ENCODE data around the gene ANKRD18A. TPM values are rescaled to one million over a fixed set of nuclear protein-coding genes. Genes with fewer than 3 reads are reported as not detected.

The ANKRD18A gene
- 8.0 to 14.8 TPM (median 13.1 TPM) in 5 replicates for total RNA-seq (2022; extraction: Qiagen RNA extraction)

DNA sequence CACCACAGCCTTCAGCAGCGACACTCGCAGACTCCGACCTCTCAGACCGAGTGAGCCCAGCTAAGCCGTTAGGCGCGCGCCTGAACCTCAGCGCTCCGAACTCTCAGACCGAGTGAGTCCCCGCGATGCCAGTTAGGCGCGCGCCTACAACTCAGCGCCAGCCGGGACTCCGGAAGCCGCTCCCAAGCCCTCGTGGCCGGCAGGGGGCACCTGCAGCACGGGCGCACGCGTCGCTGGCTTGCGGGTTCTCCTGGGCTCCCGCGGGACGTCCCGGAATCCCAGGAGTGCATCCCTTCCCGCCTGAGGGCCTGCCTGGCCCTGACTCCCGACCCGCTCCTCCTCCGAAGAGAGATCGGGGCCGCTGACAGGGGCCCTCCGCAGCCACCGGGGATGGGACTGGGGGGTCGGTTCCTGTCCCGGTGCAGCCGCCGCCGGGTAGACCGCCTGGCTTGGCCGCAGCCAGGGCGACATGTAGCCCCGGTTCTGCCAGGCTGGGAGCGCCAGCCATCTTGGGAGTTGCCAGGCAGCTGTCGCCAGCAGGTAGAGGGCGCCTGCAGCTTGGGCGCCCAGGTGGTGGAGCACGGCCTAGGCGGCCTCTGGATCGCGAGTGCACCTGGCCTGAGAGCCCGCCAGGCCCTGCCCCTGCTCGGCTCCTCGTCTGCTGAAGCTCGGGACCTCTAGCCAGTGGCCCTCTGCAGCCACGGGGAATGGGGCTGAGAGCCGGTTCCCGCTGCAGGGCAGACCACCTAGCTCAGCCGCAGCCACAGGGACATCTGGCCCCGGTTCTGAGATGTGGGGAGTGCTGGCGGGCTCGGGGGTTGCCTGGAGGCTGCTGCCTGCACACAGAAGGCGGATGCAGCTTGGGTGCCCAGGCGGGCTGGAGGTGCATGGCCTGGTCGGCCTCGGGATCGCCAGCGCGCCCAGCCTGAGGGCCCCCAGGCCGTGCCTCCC lies at the start of gene ANKRD18A:
TSS of gene ANKRD18A (minus strand) at position 114 of the 951 bp plus-strand sequence. CDS start 311 bp downstream, outside the sequence.

Other genes starting within 250 kb of the ANKRD18A start
- 48.3 to 53.7 TPM (median 48.6 TPM) in 5 replicates for gene ALDH1B1, start 227.9 kb downstream of the ANKRD18A start, total RNA-seq (2022; extraction: Qiagen RNA extraction)
- 1.5 to 2.7 TPM (median 2.6 TPM) in 5 replicates for gene IGFBPL1, start 196.1 kb downstream of the ANKRD18A start, total RNA-seq (2022; extraction: Qiagen RNA extraction)
- gene FAM240B, start 99.5 kb upstream of the ANKRD18A start, total RNA-seq (2022; extraction: Qiagen RNA extraction) = not detected in 5 replicates

All from A549 treated with Mapracorat at 1 μM for 4 hours (cell line).